GM21381 (cell line): Measurements from ENCODE around the gene D2HGDH.
"Not testable (repeated sequence)": the region's sequence is repeated elsewhere in the genome, so short reads cannot be mapped to it uniquely, and the experiment has no call there.

Source experiments
- ATAC-seq: cut with Tn5 transposase; IDR thresholded peaks from one replicate; pipeline ENCODE4 v1.9.1; 2021; ENCODE audit warnings: mild to moderate bottlenecking, moderate library complexity; ENCODE audit not compliant: unreplicated experiment

D2HGDH gene

GRCh38 chr2:241724975-241725870 is 9.2 kb upstream of the D2HGDH start:
- ATAC-seq: no peak

GRCh38 chr2:241726459-241726858 is 8.0 kb upstream of the D2HGDH start:
- no peak for ATAC-seq

GRCh38 chr2:241728000-241728399 is 6.4 kb upstream of the D2HGDH start:
- no peak for ATAC-seq

GRCh38 chr2:241728627-241729026 is 5.8 kb upstream of the D2HGDH start:
- no peak for ATAC-seq

- no peak for ATAC-seq
These were observed 4.6 kb upstream of the D2HGDH start for GRCh38 chr2:241729868-241730267.

- no peak for ATAC-seq
These were observed 3.6 kb upstream of the D2HGDH start for GRCh38 chr2:241730671-241731293.

GRCh38 chr2:241732513-241733186 is 1.8 kb upstream of the D2HGDH start:
- not testable (repeated sequence) for ATAC-seq

- no peak for ATAC-seq
These were observed 831 bp upstream of the D2HGDH start for GRCh38 chr2:241733391-241734207.

- peak; percentile 33 for ATAC-seq
These were observed 293 bp upstream of the D2HGDH start for GRCh38 chr2:241734208-241734466.

GRCh38 chr2:241736111-241736510 is 1.7 kb downstream of the D2HGDH start:
- ATAC-seq: no peak

GRCh38 chr2:241738040-241738686 is 3.7 kb downstream of the D2HGDH start:
- no peak for ATAC-seq

GRCh38 chr2:241739177-241739576 is 4.7 kb downstream of the D2HGDH start:
- ATAC-seq: no peak

GRCh38 chr2:241739651-241740050 is 5.2 kb downstream of the D2HGDH start:
- ATAC-seq: no peak

GRCh38 chr2:241741016-241741415 is 6.6 kb downstream of the D2HGDH start:
- no peak for ATAC-seq

GRCh38 chr2:241742320-241742939 is 8.0 kb downstream of the D2HGDH start:
- ATAC-seq: no peak

GRCh38 chr2:241743008-241743407 is 8.6 kb downstream of the D2HGDH start:
- not testable (repeated sequence) for ATAC-seq

GRCh38 chr2:241743620-241744019 is 9.2 kb downstream of the D2HGDH start:
- ATAC-seq: no peak

GRCh38 chr2:241744028-241744754 is 9.8 kb downstream of the D2HGDH start:
- no peak for ATAC-seq

- no peak for ATAC-seq
These were observed 10.8 kb downstream of the D2HGDH start for GRCh38 chr2:241745276-241745675.

- no peak for ATAC-seq
These were observed 11.7 kb downstream of the D2HGDH start for GRCh38 chr2:241746084-241746483.
